Stimulated activated CD8-positive, alpha-beta memory T cell treated with anti-CD3 and anti-CD28 coated beads, Interleukin-12 subunit alpha, Interleukin-12 subunit beta, amount 100 ng/mL, for 1 hour (primary cell): Measurements from ENCODE around the gene CCP110.
"Not testable (repeated sequence)": the region's sequence is repeated elsewhere in the genome, so short reads cannot be mapped to it uniquely, and the experiment has no call there.

ENCODE experiments used
- DNase-seq: peaks from one replicate; pipeline ENCODE4 v3.0.0-alpha.2; 2020; ENCODE audit warnings: low read depth

The CCP110 gene

GRCh38 chr16:19507867-19508266 is 15.9 kb upstream of the CCP110 start:
- no peak for DNase-seq

GRCh38 chr16:19512297-19512696 is 11.4 kb upstream of the CCP110 start:
- DNase-seq, result no peak

DNA sequence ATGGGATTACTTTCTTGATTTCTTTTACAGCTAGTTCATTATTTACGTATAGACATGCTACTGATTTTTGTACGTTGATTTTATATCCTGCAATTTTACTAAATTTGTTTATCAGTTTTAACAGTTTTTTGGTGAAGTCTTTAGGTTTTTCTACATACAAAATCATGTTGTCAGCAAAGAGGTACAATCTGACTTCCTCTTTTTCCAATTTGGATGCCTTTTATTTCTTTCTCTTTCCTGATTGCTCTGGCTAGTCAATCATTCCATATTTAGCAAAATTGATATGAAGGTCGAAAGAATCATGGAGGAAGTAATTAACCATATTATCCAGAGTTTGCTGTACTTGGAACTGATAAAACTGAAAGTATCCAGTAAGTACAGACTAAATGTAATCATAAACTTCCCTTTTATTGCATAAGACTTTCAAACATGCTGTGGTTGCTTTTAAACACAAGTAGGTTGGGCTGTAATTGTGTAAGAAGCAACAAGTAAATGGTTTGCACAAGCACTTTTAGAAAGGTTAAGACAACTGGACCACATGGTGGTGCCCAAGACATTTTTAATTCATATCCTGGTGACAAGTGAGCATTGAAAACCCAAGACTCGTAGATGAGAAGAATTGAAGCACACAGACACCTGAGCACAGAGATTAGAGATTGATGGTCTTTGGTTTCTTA is 10.2 kb upstream of the CCP110 start:
- no peak for DNase-seq

DNA sequence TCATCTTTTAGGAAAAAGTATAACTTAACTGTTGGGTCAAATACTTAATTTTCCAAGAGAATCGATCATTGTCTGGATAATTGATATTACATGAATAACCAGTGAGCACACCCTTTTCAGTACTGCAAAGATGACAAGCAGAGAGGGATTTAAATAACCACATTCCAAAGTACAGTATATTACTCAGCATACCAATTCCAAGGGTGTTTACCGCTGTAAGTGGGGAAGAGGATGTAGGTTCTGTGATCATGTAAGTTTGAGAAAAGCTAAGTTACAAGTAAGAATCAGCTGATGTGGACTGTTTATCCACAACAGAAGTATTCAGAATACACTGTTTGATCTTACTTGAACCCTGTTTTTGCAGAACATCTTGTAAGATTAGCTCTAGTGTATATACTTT is 8.0 kb upstream of the CCP110 start:
- DNase-seq, result no peak

GRCh38 chr16:19517424-19518089 is 6.2 kb upstream of the CCP110 start:
- DNase-seq, result no peak

- no peak for DNase-seq
Observed at GRCh38 chr16:19518388-19518787, 5.4 kb upstream of the CCP110 start.

DNA sequence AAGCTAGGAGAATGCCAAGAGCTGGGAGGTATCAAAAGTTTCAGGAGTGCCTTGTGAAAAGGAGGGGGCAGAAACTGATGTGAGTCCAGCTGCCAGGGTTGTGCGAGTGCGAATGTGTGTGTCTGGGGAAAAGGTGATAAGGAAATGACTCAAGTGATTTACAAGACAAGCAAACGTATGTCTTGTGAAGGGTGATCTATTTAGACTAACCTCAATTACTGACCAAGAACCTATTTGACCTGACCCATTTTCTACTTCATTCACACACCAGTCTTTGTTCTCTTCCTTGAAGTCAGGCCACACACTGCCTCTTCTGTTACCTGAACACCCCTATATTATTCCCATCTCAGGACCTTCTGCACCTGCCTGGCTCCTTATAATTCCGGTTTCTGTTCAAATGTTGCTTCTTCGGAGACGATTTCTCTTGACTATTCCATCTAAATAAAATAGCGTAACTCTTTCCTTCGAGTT is 2.8 kb upstream of the CCP110 start:
- DNase-seq, result no peak

GRCh38 chr16:19521471-19522396 is 2.0 kb upstream of the CCP110 start, which contains the start of gene GDE1:
GDE1 (minus strand) TSS chr16:19522098; CDS start chr16:19521964, 134 bp downstream.
- peak; percentile 93 for DNase-seq

GRCh38 chr16:19522397-19522732 is 1.4 kb upstream of the CCP110 start:
- no peak for DNase-seq

DNA sequence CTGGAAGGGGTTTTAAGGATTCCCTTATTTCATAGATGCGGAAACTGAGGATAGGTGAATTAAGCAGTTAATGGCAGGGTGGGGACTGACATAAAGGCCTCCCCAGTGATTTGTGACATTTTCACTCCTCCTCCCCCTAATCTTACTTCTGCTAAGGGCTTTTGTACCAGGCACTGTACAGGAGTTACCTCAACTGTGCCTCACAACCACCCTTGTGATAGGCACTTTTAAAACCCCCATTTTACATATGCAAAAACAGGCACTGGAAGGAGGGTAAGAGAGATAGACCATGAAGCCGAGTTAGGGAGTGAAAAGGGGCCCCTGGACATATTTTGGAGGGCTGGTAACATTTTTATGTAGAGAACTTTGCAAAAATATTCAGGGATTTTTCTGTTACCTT is 982 bp upstream of the CCP110 start:
- no peak for DNase-seq

DNA sequence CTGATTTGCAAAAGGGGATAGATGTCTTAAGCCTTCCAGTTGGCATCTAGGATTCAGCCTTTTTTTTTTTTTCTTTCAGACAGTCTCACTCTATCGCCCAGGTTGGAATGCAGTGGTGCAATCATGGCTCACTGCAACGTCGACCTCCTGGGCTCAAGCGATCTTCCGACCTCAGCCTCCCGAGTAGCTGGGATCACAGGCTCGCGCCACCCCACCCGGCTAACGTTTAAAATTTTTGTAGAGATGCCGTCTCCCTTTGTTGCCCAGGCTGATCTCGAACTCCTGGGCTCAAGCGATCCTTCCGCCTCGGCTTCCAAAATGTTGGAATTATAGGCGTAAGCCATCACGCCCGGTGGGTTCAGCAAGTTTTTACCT is 571 bp upstream of the CCP110 start:
- DNase-seq, result no peak

- no peak for DNase-seq
Observed at GRCh38 chr16:19524356-19524615, 544 bp downstream of the CCP110 start.

- DNase-seq, result no peak
Observed at GRCh38 chr16:19524616-19525384, 1.1 kb downstream of the CCP110 start.

DNA sequence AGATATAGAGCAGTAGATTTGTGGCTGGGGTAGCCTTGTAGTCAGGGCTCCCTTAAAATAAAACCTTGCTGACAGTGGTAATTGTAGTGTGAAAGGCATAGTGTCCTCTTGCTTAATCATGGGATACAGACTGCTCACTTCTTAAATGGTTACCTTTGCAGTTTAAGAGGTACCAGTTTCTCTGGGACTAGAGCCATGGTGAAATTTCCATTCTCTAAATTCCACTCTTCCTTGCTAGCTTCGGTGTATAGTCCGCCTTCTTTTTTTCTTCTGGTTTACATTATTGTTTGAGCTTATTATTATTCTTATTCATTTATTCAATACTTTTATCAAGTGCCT is 1.6 kb downstream of the CCP110 start:
- DNase-seq, result no peak

- DNase-seq, result no peak
Observed at GRCh38 chr16:19527161-19527560, 3.4 kb downstream of the CCP110 start.

DNA sequence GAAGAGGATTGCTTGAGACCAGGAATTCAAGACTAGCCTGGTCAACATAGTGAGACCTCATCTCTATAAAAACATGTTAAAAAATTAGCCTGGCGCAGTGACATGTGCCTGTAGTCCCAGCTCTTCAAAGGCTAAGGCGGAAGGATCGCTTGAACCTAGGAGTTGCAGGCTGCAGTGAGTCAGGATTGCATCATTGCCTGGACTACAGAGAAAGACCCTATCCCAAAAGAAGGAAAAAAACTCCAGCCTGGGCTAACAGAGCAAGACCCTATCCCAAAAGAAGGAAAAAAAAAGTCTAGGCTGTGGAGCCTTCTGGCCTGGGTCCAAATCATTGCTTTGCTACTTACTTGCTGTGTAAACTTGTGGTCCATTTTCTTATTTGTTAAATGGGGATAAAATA is 4.9 kb downstream of the CCP110 start:
- DNase-seq, result no peak

DNA sequence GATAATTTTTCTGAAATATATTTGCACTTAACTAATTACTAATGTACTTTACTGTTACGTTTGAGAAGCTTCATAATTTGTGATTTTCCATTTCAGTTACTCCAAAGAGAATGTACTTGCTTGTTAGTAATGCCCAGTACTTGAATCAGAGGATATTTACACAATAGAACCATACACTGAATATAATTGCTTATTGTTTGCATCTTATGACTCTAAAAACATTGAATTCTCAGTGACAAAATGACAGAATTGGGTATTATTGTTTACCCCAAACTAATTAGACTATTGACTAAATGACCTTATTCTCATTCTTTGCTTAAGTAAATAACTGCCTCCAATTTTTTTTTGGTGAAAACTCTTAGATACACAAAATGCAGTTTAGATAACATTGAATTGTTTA is 8.9 kb downstream of the CCP110 start:
- DNase-seq, result no peak

DNA sequence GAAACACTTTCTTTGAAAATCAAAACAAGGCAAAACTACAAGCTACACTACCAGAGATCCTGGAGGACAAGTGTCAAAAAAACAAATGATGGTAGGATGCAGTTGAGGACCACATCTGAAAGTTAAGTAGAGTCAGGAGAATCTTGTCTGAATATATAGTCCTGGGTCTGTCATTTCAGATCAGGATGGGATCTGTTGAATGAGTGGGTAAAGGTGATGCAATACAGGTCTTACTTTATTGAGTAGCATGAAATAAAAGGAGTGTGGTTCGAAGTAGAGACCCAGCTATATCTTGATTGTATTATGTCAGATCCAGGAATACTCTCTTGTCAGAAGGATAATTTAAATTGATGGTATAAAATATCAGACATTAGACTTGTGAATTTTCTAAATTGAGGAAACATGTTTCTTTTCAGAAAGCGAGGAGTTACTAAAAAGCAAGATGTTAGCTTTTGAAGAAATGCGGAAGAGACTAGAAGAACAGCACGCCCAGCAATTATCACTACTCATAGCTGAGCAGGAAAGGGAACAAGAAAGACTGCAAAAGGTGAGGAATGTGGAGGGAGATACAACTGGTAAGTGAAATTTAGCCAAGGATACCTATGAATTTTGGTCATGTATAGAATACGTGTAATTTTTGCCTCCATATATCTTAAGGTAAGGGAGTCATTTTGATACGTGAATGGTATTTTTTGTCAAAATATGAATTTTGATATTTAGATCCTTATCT is 16.7 kb downstream of the CCP110 start:
- DNase-seq, result no peak

- DNase-seq, result no peak
Observed at GRCh38 chr16:19542138-19542821, 18.5 kb downstream of the CCP110 start.

DNA sequence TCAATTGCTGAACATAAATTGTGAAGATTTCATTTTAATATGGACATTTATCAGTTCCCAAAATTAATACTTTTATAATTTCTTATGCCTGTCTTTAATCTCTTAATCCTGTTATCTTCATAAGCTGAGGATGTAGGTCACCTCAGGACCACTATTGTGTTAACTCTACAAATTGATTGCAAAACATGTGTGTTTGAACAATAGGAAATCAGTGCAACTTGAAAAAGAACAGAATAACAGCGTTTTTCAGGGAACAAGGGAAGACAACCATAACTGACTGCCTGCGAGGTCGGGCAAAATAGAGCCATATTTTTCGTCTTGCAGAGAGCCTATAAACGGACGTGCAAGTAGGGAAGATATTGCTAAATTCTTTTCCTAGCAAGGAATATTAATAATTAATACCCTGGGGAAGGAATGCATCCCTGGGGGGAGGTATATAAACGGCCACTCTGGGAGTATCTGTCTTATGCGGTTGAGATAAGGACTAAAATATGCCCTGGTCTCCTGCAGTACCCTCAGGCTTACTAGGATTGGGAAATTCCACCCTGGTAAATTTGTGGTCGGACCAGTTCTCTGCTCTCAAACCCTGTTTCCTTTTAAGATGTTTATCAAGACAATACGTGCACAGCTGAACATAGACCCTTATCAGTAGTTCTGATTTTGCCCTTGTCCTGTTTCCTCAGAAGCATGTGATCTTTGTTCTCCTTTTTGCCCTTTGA is 19.7 kb downstream of the CCP110 start:
- DNase-seq, result not testable (repeated sequence)

DNA sequence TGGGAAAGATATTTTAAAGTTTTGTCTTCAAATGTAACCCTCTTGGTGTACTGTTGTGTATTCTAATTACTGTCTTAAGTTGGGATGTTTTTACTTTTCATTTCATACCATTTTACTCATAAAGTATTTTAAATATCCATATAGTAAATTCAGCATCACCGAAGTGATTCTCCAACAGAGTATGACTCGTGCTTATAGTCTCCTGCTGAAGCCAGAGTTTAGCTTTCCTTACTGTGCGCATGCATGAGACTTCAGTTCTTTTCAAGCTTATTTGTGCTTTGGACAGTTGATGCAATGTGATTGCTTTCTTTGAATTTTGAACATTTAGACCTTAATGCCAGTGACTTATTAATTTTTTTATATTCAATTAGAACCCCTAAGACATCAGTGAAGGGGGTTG is 24.4 kb downstream of the CCP110 start:
- no peak for DNase-seq
